H1 (cell line): ENCODE results near the gene NUBPL.

Source experiments
- CBX5 ChIP-seq: fragments of 300-800, 300-1000 bp; sonication (generic); IDR thresholded peaks from 2 replicates; pipeline ENCODE4 v1.7.1; 2016; ENCODE audit warnings: antibody characterized with exemption, low read length, low read depth
- CTCF ChIP-seq, 3 experiments: IDR thresholded peaks; 1 replicate in 2 of 3; 2 replicates in 1 of 3; pipeline versions ENCODE4 v1.5.1 to v1.6.1; 2011; ENCODE audit warnings: low read length in 3 of 3, mild to moderate bottlenecking in 3 of 3, inconsistent platforms in 2 of 3, low read depth in 1 of 3, moderate library complexity in 1 of 3; ENCODE audit not compliant: insufficient read depth in 1 of 3; ENCODE audit errors: control extremely low read depth in 1 of 3
- EP300 ChIP-seq, 2 experiments: IDR thresholded peaks; 1 replicate in 1 of 2; 2 replicates in 1 of 2; pipeline ENCODE4 v1.6.1; 2011 to 2012; ENCODE audit warnings: low read depth in 2 of 2, low read length in 2 of 2, mild to moderate bottlenecking in 2 of 2, borderline replicate concordance in 1 of 2, inconsistent platforms in 1 of 2, moderate library complexity in 1 of 2
- KDM1A ChIP-seq: fragments of 200-600, 300-600 bp; sonication (generic); IDR thresholded peaks from 2 replicates; pipeline ENCODE4 v1.7.1; 2016; ENCODE audit warnings: mild to moderate bottlenecking, low read length, borderline replicate concordance
- KDM5A ChIP-seq: fragments of 200-600 bp; IDR thresholded peaks from 2 replicates; pipeline ENCODE4 v1.7.1; 2012; ENCODE audit warnings: mild to moderate bottlenecking, low read length, inconsistent platforms, mixed read lengths
- POLR2AphosphoS5 ChIP-seq: IDR thresholded peaks from 2 replicates; pipeline ENCODE4 v1.6.1; 2011; ENCODE audit warnings: low read depth, low read length
- SIRT6 ChIP-seq: IDR thresholded peaks from one replicate; pipeline ENCODE4 v1.7.1; 2012; ENCODE audit warnings: low read length, inconsistent platforms
- TAF1 ChIP-seq: IDR thresholded peaks from 2 replicates; pipeline ENCODE4 v1.6.1; 2011; ENCODE audit warnings: mild to moderate bottlenecking, low read depth, low read length
- TAF7 ChIP-seq: optimal IDR thresholded peaks from 2 replicates; pipeline ENCODE3; 2011; ENCODE audit warnings: low read depth, mild to moderate bottlenecking, inconsistent platforms, low read length, moderate library complexity, borderline replicate concordance

GRCh38 chr14:31619440-31619839 is 58.2 kb downstream of the NUBPL start:
- TF ChIP-seq SIRT6 (no peak), CBX5 (no peak), KDM1A (no peak), TAF7 (no peak), CTCF (IDR thresholded peaks at IDR 0.05; ENCODE audit: control extremely low read depth in 1 of 3, insufficient read depth in 1 of 3, low read depth in 1 of 3, low read length in 3 of 3) (no peak), EP300 (IDR thresholded peaks at IDR 0.05; ENCODE audit: borderline replicate concordance in 1 of 2, low read depth in 2 of 2, low read length in 2 of 2) (no peak), TAF1 (no peak), POLR2AphosphoS5 (no peak), KDM5A (no peak)
